ENCODE results near the gene VTCN1.
"Not testable (repeated sequence)": the region's sequence is repeated elsewhere in the genome, so short reads cannot be mapped to it uniquely, and the experiment has no call there.

Gene VTCN1

GRCh38 chr1:117167402-117167801, 43.3 kb downstream of the VTCN1 start:
- DNase-seq (ENCODE audit: low read depth in 4 of 4, low spot score in 1 of 4): no peak

- no peak for DNase-seq (ENCODE audit: low read depth in 4 of 4, low spot score in 1 of 4)
Measured at GRCh38 chr1:117166076-117166475, 44.7 kb downstream of the VTCN1 start.

GRCh38 chr1:117164209-117164608, 46.5 kb downstream of the VTCN1 start:
- no peak for DNase-seq (ENCODE audit: low read depth in 4 of 4, low spot score in 1 of 4)

GRCh38 chr1:117162816-117163215, 47.9 kb downstream of the VTCN1 start:
- no peak for DNase-seq (ENCODE audit: low read depth in 4 of 4, low spot score in 1 of 4)

- DNase-seq (ENCODE audit: low read depth in 4 of 4, low spot score in 1 of 4): no peak
Measured at GRCh38 chr1:117161887-117162286, 48.8 kb downstream of the VTCN1 start.

- not testable (repeated sequence) for DNase-seq (ENCODE audit: low read depth in 4 of 4, low spot score in 1 of 4)
Measured at GRCh38 chr1:117151305-117151704, 59.4 kb downstream of the VTCN1 start.

- DNase-seq (ENCODE audit: low read depth in 4 of 4, low spot score in 1 of 4): no peak
Measured at GRCh38 chr1:117150316-117150715, 60.4 kb downstream of the VTCN1 start.

GRCh38 chr1:117147856-117148588, 62.7 kb downstream of the VTCN1 start:
- no peak for DNase-seq (ENCODE audit: low read depth in 4 of 4, low spot score in 1 of 4)

- DNase-seq (ENCODE audit: low read depth in 4 of 4, low spot score in 1 of 4): no peak
Measured at GRCh38 chr1:117147341-117147831, 63.3 kb downstream of the VTCN1 start.

GRCh38 chr1:117146575-117147340, 64.0 kb downstream of the VTCN1 start:
- no peak for DNase-seq (ENCODE audit: low read depth in 4 of 4, low spot score in 1 of 4)

GRCh38 chr1:117146072-117146471, 64.7 kb downstream of the VTCN1 start:
- DNase-seq (ENCODE audit: low read depth in 4 of 4, low spot score in 1 of 4): no peak

- DNase-seq (ENCODE audit: low read depth in 4 of 4, low spot score in 1 of 4): no peak
Measured at GRCh38 chr1:117143871-117144270, 66.9 kb downstream of the VTCN1 start.

GRCh38 chr1:117143172-117143571, 67.6 kb downstream of the VTCN1 start:
- no peak for DNase-seq (ENCODE audit: low read depth in 4 of 4, low spot score in 1 of 4)

- DNase-seq (ENCODE audit: low read depth in 4 of 4, low spot score in 1 of 4): no peak
Measured at GRCh38 chr1:117142200-117142599, 68.5 kb downstream of the VTCN1 start.

GRCh38 chr1:117138561-117138960, 72.2 kb downstream of the VTCN1 start:
- no peak for DNase-seq (ENCODE audit: low read depth in 4 of 4, low spot score in 1 of 4)

GRCh38 chr1:117138106-117138505, 72.6 kb downstream of the VTCN1 start:
- DNase-seq (ENCODE audit: low read depth in 4 of 4, low spot score in 1 of 4): no peak

GRCh38 chr1:117137281-117137855, 73.4 kb downstream of the VTCN1 start:
- no peak for DNase-seq (ENCODE audit: low read depth in 4 of 4, low spot score in 1 of 4)

- DNase-seq (ENCODE audit: low read depth in 4 of 4, low spot score in 1 of 4): no peak
Measured at GRCh38 chr1:117136749-117137148, 74.0 kb downstream of the VTCN1 start.

GRCh38 chr1:117135329-117135728, 75.4 kb downstream of the VTCN1 start:
- DNase-seq (ENCODE audit: low read depth in 4 of 4, low spot score in 1 of 4): no peak

GRCh38 chr1:117130526-117130925, 80.2 kb downstream of the VTCN1 start:
- no peak for DNase-seq (ENCODE audit: low read depth in 4 of 4, low spot score in 1 of 4)

GRCh38 chr1:117128323-117129079, 82.2 kb downstream of the VTCN1 start:
- no peak for DNase-seq (ENCODE audit: low read depth in 4 of 4, low spot score in 1 of 4)

Measured in stimulated activated CD4-positive, alpha-beta T cell treated with anti-CD3 and anti-CD28 coated beads, Interleukin-1b, Interleukin-23, amount 100 ng/mL, for 24 hours (primary cell).